Neural cell (in vitro differentiated cells): ENCODE measurements around the gene AKAP10. TPM values are rescaled to one million over a fixed set of nuclear protein-coding genes. Genes with fewer than 3 reads are reported as not detected.
"Not testable (repeated sequence)": the region's sequence is repeated elsewhere in the genome, so short reads cannot be mapped to it uniquely, and the experiment has no call there.

Experiments used
- H2AFZ ChIP-seq: fragments of 200-600, 300-800 bp; sonication (generic), shearing (Covaris generic); 2 replicates; pipeline ENCODE4 v1.6.0; 2014; ENCODE audit warnings: low read depth, mild to moderate bottlenecking, antibody characterized with exemption, low read length, moderate library complexity
- H3F3A ChIP-seq: fragments of 200-600 bp; shearing (Covaris generic); 2 replicates; pipeline ENCODE4 v1.6.1; 2016; ENCODE audit warnings: mild to moderate bottlenecking, moderate library complexity, mixed read lengths, antibody characterized with exemption, low read length; ENCODE audit not compliant: insufficient read depth, poor library complexity, severe bottlenecking
- H3K27ac ChIP-seq: fragments of 200-600, 300-800 bp; sonication (generic), shearing (Covaris generic); 2 replicates; pipeline ENCODE4 v1.5.1; 2014; ENCODE audit warnings: mild to moderate bottlenecking, low read length, moderate library complexity
- H3K27me3 ChIP-seq: fragments of 300-800, 200-600 bp; sonication (generic), shearing (Covaris generic); 2 replicates; pipeline ENCODE4 v1.6.0; 2014; ENCODE audit warnings: mild to moderate bottlenecking, low read depth, low read length, moderate library complexity; ENCODE audit not compliant: insufficient read depth
- H3K36me3 ChIP-seq: fragments of 300-800, 200-600 bp; sonication (generic), shearing (Covaris generic); 2 replicates; pipeline ENCODE4 v1.5.1; 2014; ENCODE audit warnings: mild to moderate bottlenecking, antibody characterized with exemption, low read length, moderate library complexity; ENCODE audit not compliant: insufficient read depth
- H3K4me2 ChIP-seq: fragments of 300-800, 200-600 bp; sonication (generic), shearing (Covaris generic); 2 replicates; pipeline ENCODE4 v1.6.0; 2014; ENCODE audit warnings: mild to moderate bottlenecking, low read length
- H3K4me3 ChIP-seq: fragments of 300-800, 200-600 bp; sonication (generic), shearing (Covaris generic); 2 replicates; pipeline ENCODE4 v1.5.1; 2014; ENCODE audit warnings: mild to moderate bottlenecking, low read length, moderate library complexity
- H3K79me2 ChIP-seq: fragments of 200-600 bp; shearing (Covaris generic); replicated peaks from 2 replicates; pipeline ENCODE4 v1.6.0; 2014; ENCODE audit warnings: mild to moderate bottlenecking, low read length, moderate library complexity; ENCODE audit not compliant: insufficient read depth
- H3K9ac ChIP-seq: fragments of 300-800, 200-600 bp; sonication (generic), shearing (Covaris generic); 2 replicates; pipeline ENCODE4 v1.6.1; 2016; ENCODE audit warnings: mild to moderate bottlenecking, low read length, mixed read lengths
- H3K9me2 ChIP-seq: fragments of 200-600 bp; shearing (Covaris generic); 2 replicates; pipeline ENCODE4 v1.6.1; 2016; ENCODE audit warnings: mild to moderate bottlenecking, low read length, mixed read lengths; ENCODE audit not compliant: insufficient read depth
- H3K9me3 ChIP-seq: fragments of 200-600, 300-800 bp; sonication (generic), shearing (Covaris generic); 2 replicates; pipeline ENCODE4 v1.6.1; 2016; ENCODE audit warnings: mild to moderate bottlenecking, mixed run types, low read length, moderate library complexity, mixed read lengths
- H4K20me1 ChIP-seq: fragments of 200-600 bp; shearing (Covaris generic); 2 replicates; pipeline ENCODE4 v1.6.1; 2016; ENCODE audit warnings: mild to moderate bottlenecking, mixed run types; ENCODE audit not compliant: insufficient read depth
- EP300 ChIP-seq: fragments of 450-650 bp; conservative IDR thresholded peaks from 2 replicates; pipeline ENCODE4 v1.6.1; 2014; ENCODE audit warnings: antibody characterized with exemption, mild to moderate bottlenecking, moderate library complexity; ENCODE audit not compliant: poor library complexity, severe bottlenecking
- EZH2 ChIP-seq: fragments of 200-600, 300-800 bp; shearing (Covaris generic), sonication (generic); IDR thresholded peaks from 2 replicates; pipeline ENCODE4 v1.6.1; 2014; ENCODE audit warnings: antibody characterized with exemption, low read length, borderline replicate concordance, mild to moderate bottlenecking; ENCODE audit not compliant: insufficient read depth, poor library complexity, severe bottlenecking
- MXI1 ChIP-seq: fragments of 450-650 bp; conservative IDR thresholded peaks from 2 replicates; pipeline ENCODE4 v1.6.1; 2014; ENCODE audit warnings: antibody characterized with exemption, mild to moderate bottlenecking; ENCODE audit not compliant: poor library complexity, severe bottlenecking
- POLR2AphosphoS5 ChIP-seq: IDR thresholded peaks from 2 replicates; pipeline ENCODE4 v1.6.1; 2012
- RAD21 ChIP-seq: fragments of 450-650 bp; conservative IDR thresholded peaks from 2 replicates; pipeline ENCODE4 v1.6.1; 2014; ENCODE audit warnings: antibody characterized with exemption, mild to moderate bottlenecking, moderate library complexity
- REST ChIP-seq: IDR thresholded peaks from 2 replicates; pipeline ENCODE4 v1.6.1; 2012; ENCODE audit warnings: borderline replicate concordance
- SMC3 ChIP-seq: fragments of 450-650 bp; conservative IDR thresholded peaks from 2 replicates; pipeline ENCODE4 v1.6.1; 2014; ENCODE audit warnings: antibody characterized with exemption, mild to moderate bottlenecking, moderate library complexity; ENCODE audit not compliant: poor library complexity
- TAF1 ChIP-seq: IDR thresholded peaks from 2 replicates; pipeline ENCODE4 v1.6.1; 2012; ENCODE audit warnings: low read depth
- polyA plus RNA-seq: library from polyadenylated mRNA; depleted of rRNA; stranded (reverse); fragments of >200 nt; gene quantifications from 2 replicates; pipeline ENCODE4 v1.2.3, GENCODE V29; 2014
- TF ChIP-seq, protein P1 (sequence below): fragments of 450-650 bp; IDR thresholded peaks from 2 replicates; pipeline ENCODE4 v1.5.1; 2014; ENCODE audit warnings: antibody characterized with exemption, mild to moderate bottlenecking, moderate library complexity; ENCODE audit not compliant: poor library complexity, severe bottlenecking

The AKAP10 gene
- polyA plus RNA-seq, 1 donor from 2014 or later: 27.3 TPM

DNA sequence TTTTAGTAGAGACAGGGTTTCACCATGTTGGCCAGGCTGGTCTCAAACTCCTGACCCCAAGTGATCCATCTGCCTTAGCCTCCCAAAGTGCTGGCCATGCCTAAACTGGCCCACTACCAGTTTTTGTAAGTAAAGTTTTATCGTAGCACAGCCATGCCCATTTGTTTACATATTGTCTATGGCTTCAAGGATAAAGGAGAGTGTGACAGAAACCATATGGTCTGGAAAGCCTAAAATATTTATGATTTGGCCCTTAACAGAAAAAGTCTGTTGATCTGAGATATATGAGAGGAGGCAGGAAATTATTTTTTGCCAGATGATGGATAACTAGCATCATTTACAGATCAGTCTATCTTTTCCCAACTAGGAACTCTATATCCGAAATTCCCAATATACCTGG is 4.5 kb downstream of the AKAP10 start:
- Histone ChIP-seq H3K9me2 (no peaks in the 10 kb centered on the region), H4K20me1 (no peaks in the 10 kb centered on the region), H3K4me2 (no peak overlapping the region), H3K9ac (no peak overlapping the region), H3K27me3 (no peaks in the 10 kb centered on the region), H3K36me3 (no peaks in the 10 kb centered on the region), H3K27ac (no peak overlapping the region), H3F3A (no peaks in the 10 kb centered on the region), H3K4me3 (no peak overlapping the region), H3K9me3 (no peaks in the 10 kb centered on the region), H3K79me2 (peaks cover 44% of the 10 kb centered on the region), H2AFZ (no peak overlapping the region)
- TF ChIP-seq EP300 (no peak), MXI1 (no peak), RAD21 (no peak), EZH2 (no peak), SMC3 (no peak), TAF1 (no peak)
- TF ChIP-seq, protein P1, sequence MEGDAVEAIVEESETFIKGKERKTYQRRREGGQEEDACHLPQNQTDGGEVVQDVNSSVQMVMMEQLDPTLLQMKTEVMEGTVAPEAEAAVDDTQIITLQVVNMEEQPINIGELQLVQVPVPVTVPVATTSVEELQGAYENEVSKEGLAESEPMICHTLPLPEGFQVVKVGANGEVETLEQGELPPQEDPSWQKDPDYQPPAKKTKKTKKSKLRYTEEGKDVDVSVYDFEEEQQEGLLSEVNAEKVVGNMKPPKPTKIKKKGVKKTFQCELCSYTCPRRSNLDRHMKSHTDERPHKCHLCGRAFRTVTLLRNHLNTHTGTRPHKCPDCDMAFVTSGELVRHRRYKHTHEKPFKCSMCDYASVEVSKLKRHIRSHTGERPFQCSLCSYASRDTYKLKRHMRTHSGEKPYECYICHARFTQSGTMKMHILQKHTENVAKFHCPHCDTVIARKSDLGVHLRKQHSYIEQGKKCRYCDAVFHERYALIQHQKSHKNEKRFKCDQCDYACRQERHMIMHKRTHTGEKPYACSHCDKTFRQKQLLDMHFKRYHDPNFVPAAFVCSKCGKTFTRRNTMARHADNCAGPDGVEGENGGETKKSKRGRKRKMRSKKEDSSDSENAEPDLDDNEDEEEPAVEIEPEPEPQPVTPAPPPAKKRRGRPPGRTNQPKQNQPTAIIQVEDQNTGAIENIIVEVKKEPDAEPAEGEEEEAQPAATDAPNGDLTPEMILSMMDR: no peak

DNA sequence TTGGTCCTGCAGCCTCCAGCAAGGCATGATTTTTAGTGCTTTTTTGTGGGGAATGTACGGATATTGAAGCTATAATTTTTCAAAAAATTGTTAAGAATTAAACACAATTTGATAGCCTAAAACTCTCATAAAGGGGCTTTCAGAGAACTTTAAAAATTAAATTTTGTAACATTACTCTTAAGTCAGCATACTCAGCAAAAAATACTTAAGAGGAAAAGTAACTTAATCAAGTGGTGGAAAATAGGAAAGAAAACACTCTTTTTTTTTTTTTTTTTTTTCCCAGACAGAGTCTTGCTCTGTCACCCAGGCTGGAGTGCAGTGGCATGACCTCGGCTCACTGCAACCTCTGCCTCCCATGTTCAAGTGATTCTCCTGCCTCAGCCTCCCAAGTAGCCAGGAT is 14.7 kb downstream of the AKAP10 start:
- not testable (repeated sequence) for H3K27me3 ChIP-seq, H3K27ac ChIP-seq, H3K9me3 ChIP-seq, H3F3A ChIP-seq, H3K36me3 ChIP-seq, H3K9ac ChIP-seq, H4K20me1 ChIP-seq, H2AFZ ChIP-seq, H3K4me2 ChIP-seq, H3K9me2 ChIP-seq, H3K79me2 ChIP-seq, H3K4me3 ChIP-seq

- Histone ChIP-seq H3K36me3 (no peaks in the 10 kb centered on the region), H3K27me3 (no peaks in the 10 kb centered on the region), H3K27ac (no peak overlapping the region), H3F3A (no peaks in the 10 kb centered on the region), H3K9me3 (no peaks in the 10 kb centered on the region), H3K9me2 (no peaks in the 10 kb centered on the region), H3K4me3 (no peak overlapping the region), H2AFZ (no peak overlapping the region), H3K79me2 (peaks cover 17% of the 10 kb centered on the region), H3K9ac (no peak overlapping the region), H3K4me2 (no peak overlapping the region), H4K20me1 (no peaks in the 10 kb centered on the region)
- TF ChIP-seq POLR2AphosphoS5 (no peak), MXI1 (no peak), EP300 (no peak), SMC3 (no peak), RAD21 (no peak), EZH2 (no peak), TAF1 (no peak), REST (no peak)
- TF ChIP-seq, protein P1: no peak
These were observed 19.6 kb downstream of the AKAP10 start for GRCh38 chr17:19958023-19958422.
